Measurements from ENCODE around the gene WDFY1. TPM values are rescaled to one million over a fixed set of nuclear protein-coding genes. Genes with fewer than 3 reads are reported as not detected.

WDFY1 gene
- total RNA-seq, 2 donors from 2014 or later = 50.0 to 63.5 TPM

GRCh38 chr2:223928113-223929006 is 16.8 kb downstream of the WDFY1 start:
- Histone ChIP-seq H3K9me3 (no peaks in the 10 kb centered on the region), H3K4me3 (no peak overlapping the region), H3K27me3 (no peaks in the 10 kb centered on the region), H3K4me1 (peaks cover 16% of the 10 kb centered on the region), H3K9ac (ENCODE audit: low read depth in 2 of 2, low read length in 2 of 2) (no peak overlapping the region), H3K36me3 (no peaks in the 10 kb centered on the region), H3K27ac (no peak overlapping the region)
- DNase-seq = no peak
- intact Hi-C loops (cut with DNase I) = no loop called here
- TF ChIP-seq, protein P1, sequence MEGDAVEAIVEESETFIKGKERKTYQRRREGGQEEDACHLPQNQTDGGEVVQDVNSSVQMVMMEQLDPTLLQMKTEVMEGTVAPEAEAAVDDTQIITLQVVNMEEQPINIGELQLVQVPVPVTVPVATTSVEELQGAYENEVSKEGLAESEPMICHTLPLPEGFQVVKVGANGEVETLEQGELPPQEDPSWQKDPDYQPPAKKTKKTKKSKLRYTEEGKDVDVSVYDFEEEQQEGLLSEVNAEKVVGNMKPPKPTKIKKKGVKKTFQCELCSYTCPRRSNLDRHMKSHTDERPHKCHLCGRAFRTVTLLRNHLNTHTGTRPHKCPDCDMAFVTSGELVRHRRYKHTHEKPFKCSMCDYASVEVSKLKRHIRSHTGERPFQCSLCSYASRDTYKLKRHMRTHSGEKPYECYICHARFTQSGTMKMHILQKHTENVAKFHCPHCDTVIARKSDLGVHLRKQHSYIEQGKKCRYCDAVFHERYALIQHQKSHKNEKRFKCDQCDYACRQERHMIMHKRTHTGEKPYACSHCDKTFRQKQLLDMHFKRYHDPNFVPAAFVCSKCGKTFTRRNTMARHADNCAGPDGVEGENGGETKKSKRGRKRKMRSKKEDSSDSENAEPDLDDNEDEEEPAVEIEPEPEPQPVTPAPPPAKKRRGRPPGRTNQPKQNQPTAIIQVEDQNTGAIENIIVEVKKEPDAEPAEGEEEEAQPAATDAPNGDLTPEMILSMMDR (IDR thresholded peaks at IDR 0.05) = no peak

DNA sequence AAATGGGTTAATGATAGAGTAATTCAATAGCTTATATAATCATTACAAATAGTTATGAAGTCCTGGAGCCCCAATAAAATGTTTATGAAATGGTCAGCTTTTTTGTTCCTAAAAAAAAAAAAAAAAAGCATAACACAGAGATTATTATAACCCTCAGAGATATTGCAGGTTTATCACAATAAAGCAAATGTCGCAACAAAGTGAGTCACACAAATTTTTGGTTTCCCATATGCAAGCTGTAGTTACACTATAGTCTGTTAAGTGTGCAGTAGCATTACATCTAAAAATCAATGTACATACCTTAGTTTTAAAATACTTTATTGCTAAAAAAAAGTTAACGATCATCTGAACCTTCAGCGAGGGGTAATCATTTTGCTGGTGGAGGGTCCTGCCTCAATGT is 20.0 kb downstream of the WDFY1 start:
- no peaks in the 10 kb centered on the region for H3K9me3 ChIP-seq
- intact Hi-C loops (cut with DNase I) = no loop called here
- no peak overlapping the region for H3K27ac ChIP-seq
- TF ChIP-seq, protein P1 (IDR thresholded peaks at IDR 0.05) = no peak
- no peak overlapping the region for H3K4me3 ChIP-seq
- DNase-seq = no peak
- H3K4me1 ChIP-seq = peaks cover 9% of the 10 kb centered on the region
- no peak overlapping the region for H3K9ac ChIP-seq (ENCODE audit: low read depth in 2 of 2, low read length in 2 of 2)
- H3K27me3 ChIP-seq = no peaks in the 10 kb centered on the region
- H3K36me3 ChIP-seq = no peaks in the 10 kb centered on the region

DNA sequence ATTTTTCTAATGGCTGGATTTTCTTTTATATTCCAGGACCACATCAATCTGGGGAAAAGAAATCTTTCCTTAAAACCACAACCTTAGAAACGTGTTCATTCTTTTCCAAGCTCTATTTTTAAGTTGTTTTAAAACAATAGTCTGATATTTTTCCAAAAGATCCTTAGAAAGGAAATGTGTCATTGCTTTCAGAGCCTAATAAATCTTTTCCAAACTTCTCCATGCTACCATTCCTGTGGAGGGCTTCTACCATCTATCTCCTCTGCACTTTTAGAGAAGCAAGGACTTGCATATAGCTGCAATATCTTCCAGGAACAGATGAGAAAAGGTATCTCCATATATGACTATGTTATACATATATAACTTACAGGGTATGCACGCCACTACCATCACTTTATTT is 21.2 kb downstream of the WDFY1 start:
- H3K27ac ChIP-seq = no peak overlapping the region
- intact Hi-C loops (cut with DNase I) = no loop called here
- no peak for DNase-seq
- H3K9ac ChIP-seq (ENCODE audit: low read depth in 2 of 2, low read length in 2 of 2) = no peak overlapping the region
- H3K36me3 ChIP-seq = no peaks in the 10 kb centered on the region
- TF ChIP-seq, protein P1 (IDR thresholded peaks at IDR 0.05) = no peak
- H3K9me3 ChIP-seq = no peaks in the 10 kb centered on the region
- H3K4me3 ChIP-seq = no peak overlapping the region
- H3K27me3 ChIP-seq = no peaks in the 10 kb centered on the region
- no peaks in the 10 kb centered on the region for H3K4me1 ChIP-seq

DNA sequence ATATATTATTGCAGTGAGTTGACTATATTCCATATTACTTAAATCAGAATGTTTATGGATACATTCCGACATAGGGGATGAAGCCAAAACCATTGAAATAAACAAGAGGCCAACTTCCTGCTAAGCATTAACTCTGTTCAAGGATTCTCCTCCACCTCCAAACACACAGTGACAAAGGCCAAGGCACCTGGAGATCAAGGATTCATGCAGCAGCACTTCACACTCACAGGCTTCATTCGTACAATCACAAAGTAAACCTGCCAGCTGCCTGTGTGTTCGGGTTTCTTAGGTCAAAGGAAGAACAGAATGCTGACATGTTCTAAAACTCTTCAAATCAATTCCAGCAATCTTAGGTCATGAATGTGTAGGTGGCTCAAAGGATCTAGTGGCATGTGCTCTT is 22.8 kb downstream of the WDFY1 start:
- Histone ChIP-seq H3K9ac (ENCODE audit: low read depth in 2 of 2, low read length in 2 of 2) (no peak overlapping the region), H3K4me1 (no peaks in the 10 kb centered on the region), H3K27ac (no peak overlapping the region), H3K27me3 (no peaks in the 10 kb centered on the region), H3K9me3 (no peaks in the 10 kb centered on the region), H3K36me3 (no peaks in the 10 kb centered on the region), H3K4me3 (no peak overlapping the region)
- intact Hi-C loops (cut with DNase I) = no loop called here
- TF ChIP-seq, protein P1 (IDR thresholded peaks at IDR 0.05) = no peak
- DNase-seq = no peak

GRCh38 chr2:223921204-223921603 is 23.9 kb downstream of the WDFY1 start:
- Histone ChIP-seq H3K9me3 (no peaks in the 10 kb centered on the region), H3K27me3 (no peaks in the 10 kb centered on the region), H3K4me3 (no peak overlapping the region), H3K27ac (no peak overlapping the region), H3K9ac (ENCODE audit: low read depth in 2 of 2, low read length in 2 of 2) (no peak overlapping the region), H3K36me3 (no peaks in the 10 kb centered on the region), H3K4me1 (no peaks in the 10 kb centered on the region)
- TF ChIP-seq, protein P1 (IDR thresholded peaks at IDR 0.05) = no peak
- no peak for DNase-seq
- intact Hi-C loops (cut with DNase I) = no loop called here
